ENCODE measurements around the gene CDH19.

The CDH19 gene

DNA sequence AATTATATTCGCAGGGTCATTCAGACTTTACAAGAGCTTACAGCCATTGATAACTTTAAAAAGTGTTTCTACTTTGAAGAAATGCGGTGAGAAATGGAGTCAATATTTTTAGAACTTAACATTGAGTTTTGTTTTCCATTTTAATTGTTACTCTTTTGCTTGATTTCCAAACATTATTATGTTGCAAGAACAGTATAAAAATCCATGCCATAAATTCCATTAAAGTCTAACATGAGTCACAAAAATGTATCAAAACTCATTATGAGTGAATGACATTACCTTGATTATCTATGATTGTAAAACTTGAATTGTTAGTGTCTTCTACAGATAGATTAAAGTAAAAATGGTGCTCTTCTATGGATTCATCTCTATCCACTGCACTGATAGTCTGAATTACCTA is 92.6 kb downstream of the CDH19 start:
- ChIA-PET CTCF (no interaction called here), POLR2A (no interaction called here)
- TF ChIP-seq, protein P1, sequence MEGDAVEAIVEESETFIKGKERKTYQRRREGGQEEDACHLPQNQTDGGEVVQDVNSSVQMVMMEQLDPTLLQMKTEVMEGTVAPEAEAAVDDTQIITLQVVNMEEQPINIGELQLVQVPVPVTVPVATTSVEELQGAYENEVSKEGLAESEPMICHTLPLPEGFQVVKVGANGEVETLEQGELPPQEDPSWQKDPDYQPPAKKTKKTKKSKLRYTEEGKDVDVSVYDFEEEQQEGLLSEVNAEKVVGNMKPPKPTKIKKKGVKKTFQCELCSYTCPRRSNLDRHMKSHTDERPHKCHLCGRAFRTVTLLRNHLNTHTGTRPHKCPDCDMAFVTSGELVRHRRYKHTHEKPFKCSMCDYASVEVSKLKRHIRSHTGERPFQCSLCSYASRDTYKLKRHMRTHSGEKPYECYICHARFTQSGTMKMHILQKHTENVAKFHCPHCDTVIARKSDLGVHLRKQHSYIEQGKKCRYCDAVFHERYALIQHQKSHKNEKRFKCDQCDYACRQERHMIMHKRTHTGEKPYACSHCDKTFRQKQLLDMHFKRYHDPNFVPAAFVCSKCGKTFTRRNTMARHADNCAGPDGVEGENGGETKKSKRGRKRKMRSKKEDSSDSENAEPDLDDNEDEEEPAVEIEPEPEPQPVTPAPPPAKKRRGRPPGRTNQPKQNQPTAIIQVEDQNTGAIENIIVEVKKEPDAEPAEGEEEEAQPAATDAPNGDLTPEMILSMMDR (IDR thresholded peaks at IDR 0.05; ENCODE audit: insufficient read depth, low read length, missing control alignments) = no peak
- DNase-seq (ENCODE audit: low read depth, low spot score) = no peak
- no peak overlapping the region for H3K4me3 ChIP-seq (ENCODE audit: low read depth, low read length)

DNA sequence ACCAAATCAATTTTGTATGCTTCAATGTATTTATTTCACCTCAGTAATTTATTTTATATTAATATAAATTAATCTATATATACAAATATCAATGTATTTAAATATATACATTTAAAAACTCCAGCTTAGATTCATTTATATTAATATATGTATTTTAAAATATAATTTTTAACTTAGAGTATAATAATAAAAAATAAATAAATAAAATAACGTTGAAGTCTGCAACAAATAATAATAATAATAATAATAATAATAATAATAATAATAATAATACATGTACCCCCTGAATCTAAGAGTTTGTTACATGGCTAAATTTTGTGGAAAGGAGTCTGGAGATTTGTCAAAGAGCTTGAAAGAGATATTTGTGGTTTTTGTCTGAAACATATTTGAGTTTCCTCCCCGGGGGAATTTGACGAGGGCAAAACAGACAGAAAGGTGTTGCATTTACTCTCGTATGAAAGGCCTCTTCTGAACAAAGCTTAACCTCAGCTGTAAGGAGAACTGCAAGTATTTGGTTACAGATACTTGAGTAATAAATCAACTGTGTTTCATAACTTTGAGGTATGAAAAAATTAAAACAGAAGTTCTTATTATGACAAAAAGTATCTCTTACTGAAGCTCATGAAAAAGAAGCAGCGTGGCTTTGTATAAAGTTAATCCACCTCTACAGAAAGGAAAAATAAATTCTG is 93.4 kb downstream of the CDH19 start:
- POLR2A ChIA-PET = no interaction called here
- CTCF ChIA-PET = no interaction called here
- no peak overlapping the region for H3K4me3 ChIP-seq (ENCODE audit: low read depth, low read length)
- TF ChIP-seq, protein P1 (IDR thresholded peaks at IDR 0.05; ENCODE audit: insufficient read depth, low read length, missing control alignments) = no peak
- DNase-seq (ENCODE audit: low read depth, low spot score) = no peak

DNA sequence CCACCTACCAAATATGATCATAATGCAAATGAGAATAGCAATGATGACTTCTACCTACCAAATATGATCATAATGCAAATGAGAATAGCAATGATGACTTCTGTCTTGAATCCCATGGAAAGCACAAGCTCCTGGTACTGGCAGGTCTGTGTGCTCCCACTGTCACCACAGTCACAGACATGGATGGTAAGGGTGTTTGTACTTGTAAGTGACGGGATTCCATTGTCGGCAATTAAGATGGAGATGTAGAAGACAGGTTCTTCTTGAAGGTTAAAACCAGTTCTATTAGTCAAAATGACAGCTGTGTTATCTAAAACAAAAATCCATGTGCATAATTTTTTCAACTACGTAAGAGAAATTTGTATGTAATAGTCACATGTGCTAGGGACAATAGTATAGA is 95.0 kb downstream of the CDH19 start:
- TF ChIP-seq, protein P1 (IDR thresholded peaks at IDR 0.05; ENCODE audit: insufficient read depth, low read length, missing control alignments) = no peak
- H3K4me3 ChIP-seq (ENCODE audit: low read depth, low read length) = no peak overlapping the region
- ChIA-PET POLR2A (no interaction called here), CTCF (no interaction called here)
- no peak for DNase-seq (ENCODE audit: low read depth, low spot score)

DNA sequence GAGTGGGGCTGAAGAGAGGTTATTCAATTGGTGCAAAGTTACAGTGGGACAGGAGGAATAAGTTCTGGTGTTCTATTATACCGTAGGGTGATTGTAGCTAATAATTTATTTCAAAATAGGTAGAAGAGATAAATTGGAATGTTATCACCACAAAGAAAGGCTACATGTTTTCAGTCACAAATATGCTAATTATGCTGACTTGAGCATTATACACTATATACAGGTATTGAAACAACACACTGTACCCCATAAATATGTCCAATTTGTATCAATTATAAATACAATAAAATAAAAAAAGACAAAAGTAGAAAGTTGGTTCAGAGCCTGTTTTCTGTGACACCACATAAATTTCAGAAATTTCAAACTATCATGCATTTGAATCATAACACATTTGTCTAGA is 97.7 kb downstream of the CDH19 start:
- ChIA-PET POLR2A (no interaction called here), CTCF (no interaction called here)
- TF ChIP-seq, protein P1 (IDR thresholded peaks at IDR 0.05; ENCODE audit: insufficient read depth, low read length, missing control alignments) = no peak
- H3K4me3 ChIP-seq (ENCODE audit: low read depth, low read length) = no peak overlapping the region
- no peak for DNase-seq (ENCODE audit: low read depth, low spot score)

DNA sequence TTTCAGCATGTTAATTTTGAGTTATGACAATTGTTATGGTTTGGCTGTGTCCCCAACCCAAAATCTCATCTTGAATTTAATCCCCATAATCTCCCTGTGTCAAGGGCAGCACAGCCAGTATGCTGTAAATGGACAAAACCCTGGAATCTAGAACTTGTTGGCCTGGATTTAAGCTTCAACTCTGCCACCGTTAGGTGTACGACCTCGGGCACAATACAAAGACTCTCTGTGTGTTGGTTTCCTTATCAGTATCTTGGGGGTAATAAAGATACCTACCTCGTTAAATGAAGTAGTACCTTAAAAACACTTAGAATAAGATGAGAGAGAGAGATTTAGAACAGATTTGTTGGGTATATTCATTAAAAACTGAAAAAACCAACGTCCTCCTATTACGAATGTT is 106.5 kb downstream of the CDH19 start:
- ChIA-PET CTCF (no interaction called here), POLR2A (no interaction called here)
- DNase-seq (ENCODE audit: low read depth, low spot score) = no peak
- TF ChIP-seq, protein P1 (IDR thresholded peaks at IDR 0.05; ENCODE audit: insufficient read depth, low read length, missing control alignments) = no peak
- H3K4me3 ChIP-seq (ENCODE audit: low read depth, low read length) = no peak overlapping the region

DNA sequence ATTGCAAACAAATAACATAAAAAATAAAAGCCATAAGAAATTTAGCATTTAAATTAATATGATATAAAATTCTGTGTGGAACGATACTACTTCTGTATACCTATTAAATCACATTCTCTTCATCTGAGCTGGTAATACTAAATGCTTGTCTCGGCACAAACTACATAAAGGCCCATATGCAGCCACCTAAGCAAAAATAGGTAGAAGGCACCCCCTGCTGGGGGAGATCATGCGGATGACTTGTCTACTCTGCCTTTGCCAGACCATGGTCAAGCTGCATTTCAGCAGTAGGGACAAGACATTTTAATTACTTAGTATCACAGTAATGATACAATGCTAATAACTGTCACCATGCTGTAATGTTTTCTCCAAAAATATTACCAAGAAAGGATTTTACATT is 108.0 kb downstream of the CDH19 start:
- CTCF ChIA-PET = no interaction called here
- POLR2A ChIA-PET = no interaction called here
- TF ChIP-seq, protein P1 (IDR thresholded peaks at IDR 0.05; ENCODE audit: insufficient read depth, low read length, missing control alignments) = no peak
- no peak overlapping the region for H3K4me3 ChIP-seq (ENCODE audit: low read depth, low read length)
- no peak for DNase-seq (ENCODE audit: low read depth, low spot score)
